Activated T-helper 1 cell treated with Interleukin-2 at 50 U/mL for 16 hours (primary cell): Measurements from ENCODE around the gene ADAMTSL1.

ENCODE experiments used
- DNase-seq: peaks from one replicate; pipeline ENCODE4 v3.0.0-alpha.2; 2020; ENCODE audit warnings: low read depth

Gene ADAMTSL1

GRCh38 chr9:18819418-18819817, 345.5 kb downstream of the ADAMTSL1 start:
- no peak for DNase-seq

- no peak for DNase-seq
Observed at GRCh38 chr9:18820566-18821095, 346.7 kb downstream of the ADAMTSL1 start.

GRCh38 chr9:18821788-18822187, 347.8 kb downstream of the ADAMTSL1 start:
- DNase-seq = no peak

GRCh38 chr9:18822850-18823249, 348.9 kb downstream of the ADAMTSL1 start:
- no peak for DNase-seq

- no peak for DNase-seq
Observed at GRCh38 chr9:18824095-18824666, 350.2 kb downstream of the ADAMTSL1 start.

- DNase-seq = no peak
Observed at GRCh38 chr9:18825656-18826170, 351.8 kb downstream of the ADAMTSL1 start.

GRCh38 chr9:18826248-18826647, 352.3 kb downstream of the ADAMTSL1 start:
- DNase-seq = no peak

- no peak for DNase-seq
Observed at GRCh38 chr9:18829066-18829465, 355.1 kb downstream of the ADAMTSL1 start.

GRCh38 chr9:18829873-18830272, 355.9 kb downstream of the ADAMTSL1 start:
- no peak for DNase-seq

GRCh38 chr9:18834740-18835361, 360.9 kb downstream of the ADAMTSL1 start:
- DNase-seq = no peak

- no peak for DNase-seq
Observed at GRCh38 chr9:18837402-18837801, 363.4 kb downstream of the ADAMTSL1 start.

GRCh38 chr9:18847576-18848275, 373.8 kb downstream of the ADAMTSL1 start:
- DNase-seq = no peak

GRCh38 chr9:18848657-18849056, 374.7 kb downstream of the ADAMTSL1 start:
- no peak for DNase-seq

GRCh38 chr9:18849270-18849669, 375.3 kb downstream of the ADAMTSL1 start:
- DNase-seq = no peak

GRCh38 chr9:18849890-18850677, 376.1 kb downstream of the ADAMTSL1 start:
- DNase-seq = no peak

- DNase-seq = no peak
Observed at GRCh38 chr9:18851069-18851795, 377.3 kb downstream of the ADAMTSL1 start.

- DNase-seq = no peak
Observed at GRCh38 chr9:18855656-18856055, 381.7 kb downstream of the ADAMTSL1 start.

GRCh38 chr9:18857334-18857733, 383.4 kb downstream of the ADAMTSL1 start:
- DNase-seq = no peak

- no peak for DNase-seq
Observed at GRCh38 chr9:18857769-18858168, 383.8 kb downstream of the ADAMTSL1 start.

- DNase-seq = no peak
Observed at GRCh38 chr9:18861609-18862544, 387.9 kb downstream of the ADAMTSL1 start.
